Heart right ventricle (tissue), 16 donors: ENCODE results near the gene DNAJC4. TPM values are rescaled to one million over a fixed set of nuclear protein-coding genes. Genes with fewer than 3 reads are reported as not detected.

Experiments used
- ATAC-seq, 8 donors: fragments of 200-7000 bp; cut with Tn5 transposase; one replicate each; pipeline ENCODE4 v1.9.1; 2020; ENCODE audit warnings: mild to moderate bottlenecking in 8 of 8, moderate library complexity in 8 of 8, moderate number of reproducible peaks in 1 of 8
- DNase-seq, 2 donors: peaks; one replicate each; pipeline ENCODE4 v3.0.0-alpha.2; 2020
- H3K27ac ChIP-seq, 10 donors: fragments of 200-600 bp; sonication (generic) in 2 of 10; one replicate each; pipeline versions ENCODE4 v1.5.0 to v1.8.0; 2020 to 2022; ENCODE audit warnings: mild to moderate bottlenecking in 3 of 10
- H3K27me3 ChIP-seq, 7 donors: fragments of 200-600 bp; one replicate each; pipeline ENCODE4 v1.8.0; 2021 to 2022; ENCODE audit warnings: mild to moderate bottlenecking in 2 of 7
- H3K36me3 ChIP-seq, 9 donors: fragments of 200-600 bp; sonication (generic) in 1 of 9; one replicate each; pipeline versions ENCODE4 v1.5.0 to v1.8.0; 2020 to 2022; ENCODE audit warnings: mild to moderate bottlenecking in 2 of 9
- H3K4me1 ChIP-seq, 9 donors: fragments of 200-600 bp; sonication (generic) in 1 of 9; one replicate each; pipeline versions ENCODE4 v1.5.0 to v1.8.0; 2020 to 2022; ENCODE audit warnings: mild to moderate bottlenecking in 4 of 9
- H3K4me3 ChIP-seq, 10 donors: fragments of 200-600 bp; sonication (generic) in 2 of 10; one replicate each; pipeline versions ENCODE4 v1.5.0 to v1.8.0; 2020 to 2022; ENCODE audit warnings: mild to moderate bottlenecking in 7 of 10, moderate library complexity in 2 of 10
- H3K9me3 ChIP-seq, 11 donors: fragments of 200-600 bp in 10 of 11; sonication (generic) in 2 of 11; one replicate each; pipeline versions ENCODE4 v1.5.0 to v1.8.0; 2013 to 2022; ENCODE audit warnings: mild to moderate bottlenecking in 2 of 11, control low read depth in 1 of 11, moderate library complexity in 1 of 11
- WGBS, 2 donors: extraction: QIAGEN DNeasy Blood & Tissue Kit; methylation state at CpG; one replicate each; pipeline ENCODE4 v1.1.7; 2013; ENCODE audit warnings: inconsistent platforms in 1 of 2; 5-methylcytosine and 5-hydroxymethylcytosine counted together
- intact Hi-C, 10 donors: fragments of 100-400 bp; cut with DNase I; formaldehyde crosslinking; loops; one replicate each; pipeline versions ENCODE4 v1.11.1 to v1.14.2; 2022
- polyA plus RNA-seq, 2 donors: library from polyadenylated mRNA; stranded (reverse); fragments of 200-250 nt; gene quantifications; one replicate each; pipeline ENCODE4 v1.2.3, GENCODE V29; 2013
- total RNA-seq, 10 donors: library from RNA; stranded (reverse); fragmentation: NEBNext Ultra II Directional in 3 of 10; extraction: Animal tissue kit (Norgen Biotek cat#: 25700) in 3 of 10; gene quantifications; one replicate each; pipeline versions ENCODE4 v1.2.1 to v1.2.4, GENCODE V29; 2021 to 2023
- TF ChIP-seq, protein P1 (sequence below), 9 donors: fragments of 200-600 bp; sonication (generic) in 2 of 9; IDR thresholded peaks; one replicate each; pipeline versions ENCODE4 v1.5.0 to v1.8.0; 2021 to 2022; ENCODE audit warnings: antibody characterized with exemption in 9 of 9, mild to moderate bottlenecking in 5 of 9, moderate library complexity in 1 of 9
- donor health status: Arrhythmogenic right ventricular cardiomyopathy.
- donor health status: ischemic (EF 13 %, LVEDD 7.1; RV severe dilation, severe dysfunction).
- donor health status: healthy with polysubstance abuse.
- donor health status: DM: no; HTN: yes; CAD: no.
- donor health status: DM: no; HTN: no; CAD: no.
- donor health status: ischemic (EF 25% LVEDD 6.9; RV normal size, moderate dysfunction).
- donor health status: ischemic (EF 25% LVEDD 5.7; RV mildly dilated, moderate dysfunction).
- donor health status: healthy.
- donor health status: DM: yes; HTN: yes; CAD: no.
- donor health status: Ischemic cardiomyopathy.
- donor health status: ischemic (EF 35%, LVEDD 5.7; RV mildly dilated, moderate dysfunction).
- donor health status: nonischemic (EF 11% LVEDD 7.7; RV severe dilation, severe dysfunction).
- donor health status: DM: yes; HTN: yes; CAD: no.
- donor health status: PGD.
- donor health status: ischemic (EF 29% LVEDD 5.4; RV normal size, mild dysfunction).
- donor health status: nonischemic (EF 23%, LVEDD 6.1; RV moderate dilation, normal function).

DNAJC4 gene
- total and polyA plus RNA-seq, 12 donors = 46.6 to 173 (median 52.0) TPM

DNA sequence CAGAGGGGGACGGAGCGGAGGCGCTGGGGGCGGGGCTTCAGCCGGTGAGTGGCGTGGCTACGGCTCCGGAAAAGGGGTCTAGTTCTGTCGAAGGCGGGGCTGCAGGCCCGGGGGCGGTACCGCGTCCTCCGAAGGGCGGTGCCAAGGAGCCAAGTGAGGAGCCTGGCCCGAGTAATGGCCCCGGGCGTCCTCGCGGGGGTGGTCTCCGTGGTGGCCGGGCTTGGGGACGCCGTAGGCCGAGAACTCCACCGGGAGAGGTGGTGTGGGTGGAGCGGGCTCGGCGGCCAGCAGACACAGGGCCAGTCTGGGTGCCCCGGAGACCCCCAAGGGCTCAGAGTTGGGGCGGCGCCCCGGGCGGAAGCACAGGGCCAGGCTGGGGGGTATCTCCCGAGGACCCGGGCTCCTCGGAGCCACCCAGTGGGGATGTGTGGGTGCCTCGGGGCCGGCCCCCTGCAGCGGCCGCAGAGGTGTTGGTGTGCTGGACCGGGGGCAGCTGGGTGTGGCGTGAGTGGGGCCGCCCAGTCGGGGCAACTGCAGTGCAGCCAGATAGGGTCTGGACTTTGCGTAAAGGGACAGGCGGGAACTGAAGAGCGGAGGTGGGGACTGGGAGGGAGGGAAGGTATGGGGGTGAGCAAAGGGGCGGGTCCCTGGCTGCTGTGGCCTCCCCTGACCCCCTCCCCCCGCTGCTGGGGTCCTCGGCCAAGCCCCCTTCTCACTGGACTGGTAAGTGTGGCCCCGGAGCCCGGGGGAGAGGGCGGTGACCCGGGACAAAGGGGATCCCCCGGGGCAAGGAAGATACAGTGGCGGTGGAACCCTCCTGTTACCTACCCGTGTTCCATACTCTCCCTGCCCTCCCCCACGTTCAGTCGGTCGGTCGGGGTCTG is 11.4 kb downstream of the DNAJC4 start:
- Histone ChIP-seq H3K27me3 (no peaks in the 10 kb centered on the region), H3K27ac (peak overlapping the region; percentile 90 to 100 (median 98)), H3K9me3 (no peaks in the 10 kb centered on the region), H3K36me3 (peaks cover 0 to 46% (median 14%) of the 10 kb centered on the region in 9 donors), H3K4me1 (peaks cover 15 to 66% (median 39%) of the 10 kb centered on the region in 9 donors), H3K4me3 (peak overlapping the region; percentile 73 to 99 (median 88))
- peak; percentile 3 to 41 (median 6) for ATAC-seq
- TF ChIP-seq, protein P1, sequence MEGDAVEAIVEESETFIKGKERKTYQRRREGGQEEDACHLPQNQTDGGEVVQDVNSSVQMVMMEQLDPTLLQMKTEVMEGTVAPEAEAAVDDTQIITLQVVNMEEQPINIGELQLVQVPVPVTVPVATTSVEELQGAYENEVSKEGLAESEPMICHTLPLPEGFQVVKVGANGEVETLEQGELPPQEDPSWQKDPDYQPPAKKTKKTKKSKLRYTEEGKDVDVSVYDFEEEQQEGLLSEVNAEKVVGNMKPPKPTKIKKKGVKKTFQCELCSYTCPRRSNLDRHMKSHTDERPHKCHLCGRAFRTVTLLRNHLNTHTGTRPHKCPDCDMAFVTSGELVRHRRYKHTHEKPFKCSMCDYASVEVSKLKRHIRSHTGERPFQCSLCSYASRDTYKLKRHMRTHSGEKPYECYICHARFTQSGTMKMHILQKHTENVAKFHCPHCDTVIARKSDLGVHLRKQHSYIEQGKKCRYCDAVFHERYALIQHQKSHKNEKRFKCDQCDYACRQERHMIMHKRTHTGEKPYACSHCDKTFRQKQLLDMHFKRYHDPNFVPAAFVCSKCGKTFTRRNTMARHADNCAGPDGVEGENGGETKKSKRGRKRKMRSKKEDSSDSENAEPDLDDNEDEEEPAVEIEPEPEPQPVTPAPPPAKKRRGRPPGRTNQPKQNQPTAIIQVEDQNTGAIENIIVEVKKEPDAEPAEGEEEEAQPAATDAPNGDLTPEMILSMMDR (IDR thresholded peaks at IDR 0.05) = peak in 3 of 9 donors; percentile 7 to 20 (median 17)
- peak; percentile 59 to 66 for DNase-seq
- intact Hi-C loops = loop anchor here in 3 of 10 donors (1.0 to 2.0 kb wide), 2 partner anchors 29 kb away; no protein-coding TSS in a partner anchor
- WGBS, 2 donors = 0 to 1% methylated on average over 63 of the region's 63 CpGs

DNA sequence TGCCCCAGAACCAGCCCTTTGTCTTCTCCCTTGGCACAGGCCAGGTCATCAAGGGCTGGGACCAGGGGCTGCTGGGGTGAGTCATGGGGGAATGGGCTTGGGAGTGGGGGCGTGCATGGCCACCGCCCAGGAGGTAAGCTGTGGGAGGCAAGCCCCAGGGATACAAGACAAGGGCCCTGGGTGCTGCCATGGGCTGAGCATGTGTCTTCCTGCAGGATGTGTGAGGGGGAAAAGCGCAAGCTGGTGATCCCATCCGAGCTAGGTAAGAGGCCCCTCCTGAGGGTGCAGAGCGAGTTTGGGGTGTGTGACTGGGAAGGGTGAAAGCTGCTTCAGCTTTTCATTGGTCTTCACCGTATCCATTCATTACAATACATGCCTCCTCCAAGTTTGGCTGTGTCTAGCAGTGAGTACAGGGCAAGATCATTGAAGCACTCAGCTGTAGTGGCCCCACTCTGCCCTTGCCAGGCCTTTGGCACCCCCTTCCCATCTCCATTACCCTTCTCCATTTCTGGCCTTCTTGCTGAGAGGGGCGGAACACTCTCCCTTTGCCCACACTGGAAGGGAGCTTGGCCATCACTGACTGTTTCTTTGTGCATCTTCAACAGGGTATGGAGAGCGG is 13.0 kb downstream of the DNAJC4 start:
- Histone ChIP-seq H3K27me3 (no peaks in the 10 kb centered on the region), H3K4me1 (peaks cover 19 to 65% (median 46%) of the 10 kb centered on the region in 9 donors), H3K27ac (peak overlapping the region in 5 of 10 donors; percentile 10 to 98 (median 69)), H3K9me3 (no peaks in the 10 kb centered on the region), H3K4me3 (peak overlapping the region in 2 of 10 donors; percentile 92 to 94), H3K36me3 (peaks cover 0 to 32% (median 11%) of the 10 kb centered on the region in 9 donors)
- 85% methylated on average over 8 of the region's 8 CpGs for WGBS, 2 donors
- TF ChIP-seq, protein P1 (IDR thresholded peaks at IDR 0.05) = no peak
- DNase-seq (no peak), ATAC-seq (no peak)
- intact Hi-C loops = no loop called here

DNA sequence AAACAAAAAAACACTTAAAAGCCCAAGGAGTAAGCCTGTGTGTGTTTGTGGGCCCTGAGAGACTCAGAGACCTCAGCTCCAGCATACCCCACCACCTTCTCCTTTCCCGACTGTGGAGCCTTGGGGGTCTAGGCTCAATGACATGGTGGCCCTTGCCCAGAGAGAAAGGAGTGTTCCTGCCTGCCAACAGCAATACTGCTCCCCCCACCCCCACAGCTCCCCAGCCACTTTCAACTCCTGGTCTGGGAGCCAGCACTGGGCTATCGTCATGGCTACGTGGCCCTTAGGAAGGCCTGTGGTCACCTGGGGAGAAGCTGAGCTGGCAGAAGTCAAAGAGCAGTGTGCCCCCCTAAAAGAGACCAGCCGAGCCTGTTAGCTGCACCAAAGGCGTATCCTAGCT is 13.8 kb downstream of the DNAJC4 start:
- Histone ChIP-seq H3K4me3 (no peak overlapping the region), H3K36me3 (peaks cover 0 to 24% (median 3%) of the 10 kb centered on the region in 9 donors), H3K27ac (peak overlapping the region in 3 of 10 donors; percentile 12 to 98 (median 13)), H3K4me1 (peaks cover 19 to 58% (median 46%) of the 10 kb centered on the region in 9 donors), H3K27me3 (no peaks in the 10 kb centered on the region), H3K9me3 (no peaks in the 10 kb centered on the region)
- ATAC-seq (no peak), DNase-seq (no peak)
- 61 to 63% methylated on average over 5 of the region's 5 CpGs for WGBS, 2 donors
- TF ChIP-seq, protein P1 (IDR thresholded peaks at IDR 0.05) = no peak
- intact Hi-C loops = no loop called here

DNA sequence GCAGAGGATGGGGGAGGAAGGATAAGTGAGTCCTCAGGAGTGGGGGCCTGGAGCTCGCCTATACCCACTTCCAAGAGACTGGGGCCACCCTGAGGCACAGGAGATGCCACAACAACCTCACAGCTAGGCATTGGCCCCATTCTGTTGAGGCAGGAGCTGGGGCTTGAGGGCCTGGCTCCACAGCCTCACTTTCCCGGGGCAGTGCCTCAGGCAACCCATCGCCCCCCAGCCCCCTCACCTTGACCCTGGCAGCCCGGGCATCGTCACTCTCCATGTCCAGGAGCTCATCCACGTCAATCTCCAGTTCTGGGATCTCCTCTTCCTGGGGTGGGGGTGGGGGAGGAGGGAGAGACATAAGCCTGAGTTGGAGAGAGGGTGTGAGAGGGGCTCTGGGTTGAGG is 14.6 kb downstream of the DNAJC4 start:
- 37 to 51% methylated on average over 6 of the region's 6 CpGs for WGBS, 2 donors
- ATAC-seq = no peak
- peak overlapping the region in 7 of 10 donors; percentile 64 to 89 (median 70) for H3K4me3 ChIP-seq
- peak overlapping the region in 9 of 10 donors; percentile 80 to 96 (median 84) for H3K27ac ChIP-seq
- TF ChIP-seq, protein P1 (IDR thresholded peaks at IDR 0.05) = no peak
- intact Hi-C loops = loop anchor here in 1 of 10 donors (5.0 kb wide), 1 partner anchor 57 kb away; the partner anchor contains the start of gene CATSPERZ
- DNase-seq = no peak
- H3K4me1 ChIP-seq = peaks cover 19 to 53% (median 42%) of the 10 kb centered on the region in 9 donors
- H3K9me3 ChIP-seq = no peaks in the 10 kb centered on the region
- H3K36me3 ChIP-seq = peaks cover 0 to 20% (median 0%) of the 10 kb centered on the region in 9 donors
- no peaks in the 10 kb centered on the region for H3K27me3 ChIP-seq
